Brain microvascular endothelial cell (primary cell): ENCODE measurements around the gene STAC3.
A peak's percentile ranks its signal among the peaks of the same experiment; 100 is the strongest.

Source experiments
- DNase-seq: peaks from one replicate; pipeline ENCODE4 v3.0.0-alpha.2; 2020
- H3K27ac ChIP-seq: fragments of 250-450 bp; sonication (Bioruptor Pico); 2 replicates; pipeline ENCODE4 v1.5.1; 2020; ENCODE audit warnings: mild to moderate bottlenecking, moderate library complexity
- H3K27me3 ChIP-seq: fragments of 250-450 bp; sonication (Bioruptor Pico); replicated peaks from 2 replicates; pipeline ENCODE4 v1.5.1; 2020; ENCODE audit warnings: mild to moderate bottlenecking
- H3K36me3 ChIP-seq: fragments of 250-450 bp; sonication (Bioruptor Pico); replicated peaks from 2 replicates; pipeline ENCODE4 v1.5.1; 2020; ENCODE audit warnings: mild to moderate bottlenecking
- H3K4me3 ChIP-seq: 2 replicates; pipeline ENCODE4 v1.5.1; 2011; ENCODE audit warnings: low read depth, mild to moderate bottlenecking, control low read depth, low read length, moderate library complexity
- CTCF ChIP-seq: IDR thresholded peaks from 2 replicates; pipeline ENCODE4 v1.5.1; 2011; ENCODE audit warnings: low read depth, mild to moderate bottlenecking, moderate library complexity, low read length, control low read depth, inconsistent platforms; ENCODE audit errors: missing control alignments
- in situ Hi-C: cut with HindIII; loops from 2 replicates; pipeline ENCODE4 v1.10.0; 2017; ENCODE audit warnings: low sequenced_read_pairs, low pct_ligation_motif_present

STAC3 gene

DNA sequence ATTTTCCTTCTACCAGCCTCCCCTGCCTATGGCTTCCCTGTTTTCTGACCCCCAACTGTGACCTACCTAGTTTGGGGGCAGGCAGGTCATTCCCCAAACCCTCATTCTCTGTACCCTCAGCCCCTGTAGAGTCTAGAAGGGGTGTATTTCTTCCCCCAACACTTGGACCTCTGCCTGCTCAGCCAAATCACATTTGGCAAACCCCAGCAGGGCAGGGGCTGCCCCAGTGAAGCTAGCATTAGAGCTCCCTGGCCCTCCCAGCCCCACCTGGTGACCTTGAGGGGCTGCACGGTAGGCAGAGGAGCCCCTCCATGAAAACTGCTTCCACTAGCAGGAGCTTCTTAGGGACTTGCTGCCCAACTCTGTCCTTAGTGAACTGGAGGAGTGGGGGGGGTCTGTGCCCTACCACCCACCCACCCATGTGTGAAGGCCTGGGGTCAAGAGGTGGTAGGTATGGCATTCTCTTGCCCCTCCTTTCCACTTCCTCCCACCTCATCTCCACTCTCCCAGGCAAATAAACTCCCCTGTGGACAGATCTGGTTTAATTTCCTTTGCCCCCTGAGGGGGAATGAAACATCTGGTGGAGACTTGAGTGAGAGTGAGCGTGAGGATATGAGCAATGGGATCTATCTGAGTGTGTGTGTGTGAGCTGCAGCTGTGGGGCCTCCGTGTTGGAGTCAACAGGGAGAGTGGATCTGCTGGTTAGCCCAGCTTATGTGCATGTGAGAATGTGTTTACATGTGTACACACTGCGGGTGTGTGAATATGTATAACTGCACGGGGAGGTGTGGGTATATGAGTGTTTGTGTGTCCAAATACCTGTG, 32.7 kb downstream of the STAC3 start:
- no peak for TF ChIP-seq CTCF
- H3K27me3 ChIP-seq: peaks cover 51% of the 10 kb centered on the region
- no peak for DNase-seq
- no peak overlapping the region for H3K4me3 ChIP-seq
- in situ Hi-C loops: no loop called here
- H3K27ac ChIP-seq: no peak overlapping the region
- peaks cover 3% of the 10 kb centered on the region for H3K36me3 ChIP-seq

- no peak for DNase-seq
- H3K27me3 ChIP-seq: peaks cover 51% of the 10 kb centered on the region
- in situ Hi-C loops: no loop called here
Measured at GRCh38 chr12:57216921-57217879, 33.8 kb downstream of the STAC3 start.

GRCh38 chr12:57216014-57216911, 34.7 kb downstream of the STAC3 start, which contains the start of gene NXPH4:
TSS of gene NXPH4 (plus strand) at chr12:57216794. CDS start at chr12:57216970, 176 bp downstream.
- in situ Hi-C loops: no loop called here
- peaks cover 15% of the 10 kb centered on the region for H3K36me3 ChIP-seq
- no peak for DNase-seq
- peak within 1 kb of the TSS; percentile 48 for H3K4me3 ChIP-seq
- no peak within 1 kb of the TSS for H3K27ac ChIP-seq
- peaks cover 45% of the 10 kb centered on the region for H3K27me3 ChIP-seq
- no peak for TF ChIP-seq CTCF

More at GRCh38 chr12:57216921-57217879, 33.8 kb downstream of the STAC3 start:
- TF ChIP-seq CTCF: no peak
- no peak overlapping the region for H3K27ac ChIP-seq
- H3K4me3 ChIP-seq: peak overlapping the region; percentile 48
- peaks cover 5% of the 10 kb centered on the region for H3K36me3 ChIP-seq

DNA sequence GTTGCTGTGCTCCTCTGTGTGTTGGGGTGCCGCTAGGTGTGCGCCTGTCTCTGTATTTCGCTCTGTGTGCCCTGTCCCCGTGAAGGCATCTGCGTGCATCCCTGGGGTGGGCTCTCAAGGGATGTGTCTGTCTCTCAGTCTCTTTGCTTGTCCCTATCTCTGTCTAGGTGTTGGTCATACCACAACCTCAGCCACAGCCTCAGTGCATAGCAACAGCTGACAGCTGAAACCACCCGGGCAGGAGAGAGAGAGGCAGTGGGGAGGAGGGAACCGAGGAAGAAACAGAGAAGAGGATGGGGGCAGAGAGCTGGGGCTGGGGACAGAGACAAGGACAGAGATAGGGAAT, 35.3 kb downstream of the STAC3 start:
- peaks cover 21% of the 10 kb centered on the region for H3K36me3 ChIP-seq
- DNase-seq: no peak
- H3K27me3 ChIP-seq: peaks cover 39% of the 10 kb centered on the region
- no peak overlapping the region for H3K27ac ChIP-seq
- TF ChIP-seq CTCF: no peak
- no peak overlapping the region for H3K4me3 ChIP-seq
- in situ Hi-C loops: no loop called here

- H3K36me3 ChIP-seq: peaks cover 24% of the 10 kb centered on the region
- H3K27me3 ChIP-seq: peaks cover 35% of the 10 kb centered on the region
- no peak for TF ChIP-seq CTCF
- no peak overlapping the region for H3K4me3 ChIP-seq
- no peak overlapping the region for H3K27ac ChIP-seq
- no peak for DNase-seq
- in situ Hi-C loops: no loop called here
Measured at GRCh38 chr12:57215065-57215464, 35.9 kb downstream of the STAC3 start.
